ENCODE data around the gene PTDSS2. TPM values are rescaled to one million over a fixed set of nuclear protein-coding genes. Genes with fewer than 3 reads are reported as not detected.

Gene PTDSS2
- total and polyA plus RNA-seq, 2 of the 13 experiments (the other 11 are each of a cell fraction or from before 2014, with no cell fraction given), result 21.7 to 26.4 TPM

DNA sequence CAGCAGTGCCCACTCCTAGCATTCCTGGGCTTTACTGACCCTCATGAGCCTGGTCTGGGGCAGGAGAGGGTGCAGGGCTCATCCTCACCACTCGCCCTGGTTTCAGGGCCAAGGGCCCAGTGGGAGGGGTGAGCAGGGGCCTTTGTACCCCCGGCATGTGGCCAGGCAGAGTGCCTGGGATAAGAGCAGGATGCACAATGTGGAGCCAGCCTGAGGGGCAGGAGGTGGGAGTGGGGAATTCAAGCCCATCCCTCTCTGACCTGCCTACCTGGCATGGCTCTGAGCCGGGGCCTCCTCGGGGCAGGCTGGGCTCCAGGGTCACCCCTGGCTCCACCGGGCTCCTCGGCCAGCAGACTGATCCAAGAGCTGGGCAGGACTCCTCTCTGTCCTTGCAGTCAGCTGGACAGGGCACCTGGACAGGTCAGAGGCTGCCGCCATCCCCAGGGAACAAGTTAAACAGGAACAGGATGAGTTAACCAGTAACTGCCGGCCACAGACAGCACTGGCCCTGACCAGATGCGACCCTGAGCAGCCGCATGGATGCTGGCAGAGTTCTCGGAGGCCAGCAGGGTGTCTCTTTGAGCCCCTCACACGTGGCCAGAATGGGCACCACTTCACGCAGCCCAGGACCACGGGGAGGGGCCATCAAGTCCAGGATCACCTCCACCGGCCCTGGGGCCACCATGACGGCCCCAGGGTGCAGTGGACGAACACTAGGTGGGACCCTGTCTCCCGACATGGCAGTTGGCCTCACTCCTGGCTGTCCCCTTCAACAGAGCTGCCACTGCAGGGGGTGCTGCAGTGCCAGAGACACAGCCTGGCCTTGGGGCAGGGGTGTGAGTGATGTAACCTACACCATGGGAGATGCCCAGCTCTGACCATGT, 40.2 kb upstream of the PTDSS2 start (continued):
- no peak for TF ChIP-seq ZNF7 (CRISPR knock-in tag; IDR thresholded peaks at IDR 0.05)
- TF ChIP-seq, protein P1, sequence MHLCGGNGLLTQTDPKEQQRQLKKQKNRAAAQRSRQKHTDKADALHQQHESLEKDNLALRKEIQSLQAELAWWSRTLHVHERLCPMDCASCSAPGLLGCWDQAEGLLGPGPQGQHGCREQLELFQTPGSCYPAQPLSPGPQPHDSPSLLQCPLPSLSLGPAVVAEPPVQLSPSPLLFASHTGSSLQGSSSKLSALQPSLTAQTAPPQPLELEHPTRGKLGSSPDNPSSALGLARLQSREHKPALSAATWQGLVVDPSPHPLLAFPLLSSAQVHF (CRISPR knock-in tag; IDR thresholded peaks at IDR 0.05), result no peak
- peak; percentile 37; the same call in 1 of the 2 replicates for TF ChIP-seq SAFB2 (CRISPR knock-in tag; IDR thresholded peaks at IDR 0.05; ENCODE audit: borderline replicate concordance, low read depth)
- TF ChIP-seq ZNF773 (CRISPR knock-in tag; IDR thresholded peaks at IDR 0.05; ENCODE audit: borderline replicate concordance), result no peak; the same call in 1 of the 2 replicates
- TF ChIP-seq, protein P2, sequence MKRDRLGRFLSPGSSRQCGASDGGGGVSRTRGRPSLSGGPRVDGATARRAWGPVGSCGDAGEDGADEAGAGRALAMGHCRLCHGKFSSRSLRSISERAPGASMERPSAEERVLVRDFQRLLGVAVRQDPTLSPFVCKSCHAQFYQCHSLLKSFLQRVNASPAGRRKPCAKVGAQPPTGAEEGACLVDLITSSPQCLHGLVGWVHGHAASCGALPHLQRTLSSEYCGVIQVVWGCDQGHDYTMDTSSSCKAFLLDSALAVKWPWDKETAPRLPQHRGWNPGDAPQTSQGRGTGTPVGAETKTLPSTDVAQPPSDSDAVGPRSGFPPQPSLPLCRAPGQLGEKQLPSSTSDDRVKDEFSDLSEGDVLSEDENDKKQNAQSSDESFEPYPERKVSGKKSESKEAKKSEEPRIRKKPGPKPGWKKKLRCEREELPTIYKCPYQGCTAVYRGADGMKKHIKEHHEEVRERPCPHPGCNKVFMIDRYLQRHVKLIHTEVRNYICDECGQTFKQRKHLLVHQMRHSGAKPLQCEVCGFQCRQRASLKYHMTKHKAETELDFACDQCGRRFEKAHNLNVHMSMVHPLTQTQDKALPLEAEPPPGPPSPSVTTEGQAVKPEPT (CRISPR knock-in tag; IDR thresholded peaks at IDR 0.05; ENCODE audit: low read depth), result 0 out of 2 replicates have a peak, but pooled peaks have one; percentile 43
- 0 out of 2 replicates have a peak, but pooled peaks have one; percentile 53 for TF ChIP-seq HOXD1 (CRISPR knock-in tag; IDR thresholded peaks at IDR 0.05)
- TF ChIP-seq ZKSCAN8 (CRISPR knock-in tag; IDR thresholded peaks at IDR 0.05; ENCODE audit: borderline replicate concordance), result no peak
- no peak for TF ChIP-seq ATAD3A (CRISPR knock-in tag; IDR thresholded peaks at IDR 0.05)
- TF ChIP-seq, protein P3, sequence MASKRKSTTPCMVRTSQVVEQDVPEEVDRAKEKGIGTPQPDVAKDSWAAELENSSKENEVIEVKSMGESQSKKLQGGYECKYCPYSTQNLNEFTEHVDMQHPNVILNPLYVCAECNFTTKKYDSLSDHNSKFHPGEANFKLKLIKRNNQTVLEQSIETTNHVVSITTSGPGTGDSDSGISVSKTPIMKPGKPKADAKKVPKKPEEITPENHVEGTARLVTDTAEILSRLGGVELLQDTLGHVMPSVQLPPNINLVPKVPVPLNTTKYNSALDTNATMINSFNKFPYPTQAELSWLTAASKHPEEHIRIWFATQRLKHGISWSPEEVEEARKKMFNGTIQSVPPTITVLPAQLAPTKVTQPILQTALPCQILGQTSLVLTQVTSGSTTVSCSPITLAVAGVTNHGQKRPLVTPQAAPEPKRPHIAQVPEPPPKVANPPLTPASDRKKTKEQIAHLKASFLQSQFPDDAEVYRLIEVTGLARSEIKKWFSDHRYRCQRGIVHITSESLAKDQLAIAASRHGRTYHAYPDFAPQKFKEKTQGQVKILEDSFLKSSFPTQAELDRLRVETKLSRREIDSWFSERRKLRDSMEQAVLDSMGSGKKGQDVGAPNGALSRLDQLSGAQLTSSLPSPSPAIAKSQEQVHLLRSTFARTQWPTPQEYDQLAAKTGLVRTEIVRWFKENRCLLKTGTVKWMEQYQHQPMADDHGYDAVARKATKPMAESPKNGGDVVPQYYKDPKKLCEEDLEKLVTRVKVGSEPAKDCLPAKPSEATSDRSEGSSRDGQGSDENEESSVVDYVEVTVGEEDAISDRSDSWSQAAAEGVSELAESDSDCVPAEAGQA (IDR thresholded peaks at IDR 0.05; ENCODE audit: low read depth), result no peak
- TF ChIP-seq, protein P3 (CRISPR knock-in tag; IDR thresholded peaks at IDR 0.05; ENCODE audit: borderline replicate concordance), result no peak
- no peak for TF ChIP-seq CREB1 (IDR thresholded peaks at IDR 0.05)
- no peak for TF ChIP-seq CREB1 (CRISPR knock-in tag; IDR thresholded peaks at IDR 0.05)
- no peak for TF ChIP-seq ZNF205 (CRISPR knock-in tag; IDR thresholded peaks at IDR 0.05)
- no peak for TF ChIP-seq CAMTA2 (CRISPR knock-in tag; IDR thresholded peaks at IDR 0.05; ENCODE audit: borderline replicate concordance)
- TF ChIP-seq, protein P4, sequence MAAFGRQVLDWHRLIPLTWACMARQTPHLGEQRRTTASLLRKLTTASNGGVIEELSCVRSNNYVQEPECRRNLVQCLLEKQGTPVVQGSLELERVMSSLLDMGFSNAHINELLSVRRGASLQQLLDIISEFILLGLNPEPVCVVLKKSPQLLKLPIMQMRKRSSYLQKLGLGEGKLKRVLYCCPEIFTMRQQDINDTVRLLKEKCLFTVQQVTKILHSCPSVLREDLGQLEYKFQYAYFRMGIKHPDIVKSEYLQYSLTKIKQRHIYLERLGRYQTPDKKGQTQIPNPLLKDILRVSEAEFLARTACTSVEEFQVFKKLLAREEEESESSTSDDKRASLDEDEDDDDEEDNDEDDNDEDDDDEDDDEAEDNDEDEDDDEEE (CRISPR knock-in tag; IDR thresholded peaks at IDR 0.05), result peak; percentile 50; the same call in 1 of the 2 replicates
- TF ChIP-seq ZNF879 (CRISPR knock-in tag; IDR thresholded peaks at IDR 0.05), result no peak
- TF ChIP-seq ZNF207 (IDR thresholded peaks at IDR 0.05; ENCODE audit: borderline replicate concordance), result no peak
- TF ChIP-seq POLR2A (IDR thresholded peaks at IDR 0.05; ENCODE audit: insufficient read depth in 1 of 2, low read depth in 2 of 2, low read length in 2 of 2), result peak in 1 of 2 experiments; percentile 67; a peak in 3 of 4 replicates
- TF ChIP-seq NR1H2 (CRISPR knock-in tag; IDR thresholded peaks at IDR 0.05; ENCODE audit: borderline replicate concordance, low read depth), result no peak
- no peak for TF ChIP-seq FOXP1 (IDR thresholded peaks at IDR 0.05)
- TF ChIP-seq FOXP1 (CRISPR knock-in tag; IDR thresholded peaks at IDR 0.05), result no peak
